Omental fat pad (tissue), 4 donors: Measurements from ENCODE around the gene MYO1B. TPM values are rescaled to one million over a fixed set of nuclear protein-coding genes. Genes with fewer than 3 reads are reported as not detected.
A peak's percentile ranks its signal among the peaks of the same experiment; 100 is the strongest.

ENCODE experiments used
- ATAC-seq: fragments of 150-250 bp; one replicate; pipeline ENCODE4 v1.9.1; 2016; ENCODE audit warnings: mild to moderate bottlenecking, moderate library complexity; ENCODE audit not compliant: low FRiP score
- DNase-seq: peaks from one replicate; pipeline ENCODE4 v3.0.0-alpha.2; 2019; ENCODE audit warnings: low spot score
- total RNA-seq, 4 donors: library from RNA; depleted of rRNA; stranded (reverse); fragments of >200 nt; gene quantifications; one replicate each; pipeline ENCODE4 v1.1.0, GENCODE V29; 2016
- TF ChIP-seq, protein P1 (sequence below), 3 donors: fragments of 450-650 bp; IDR thresholded peaks; one replicate each; pipeline ENCODE4 v1.5.1; 2016 to 2017; ENCODE audit warnings: antibody characterized with exemption in 3 of 3, mild to moderate bottlenecking in 3 of 3, moderate library complexity in 2 of 3

The MYO1B gene
- total RNA-seq, 4 donors from 2014 or later = 37.7 to 118 (median 59.8) TPM

DNA sequence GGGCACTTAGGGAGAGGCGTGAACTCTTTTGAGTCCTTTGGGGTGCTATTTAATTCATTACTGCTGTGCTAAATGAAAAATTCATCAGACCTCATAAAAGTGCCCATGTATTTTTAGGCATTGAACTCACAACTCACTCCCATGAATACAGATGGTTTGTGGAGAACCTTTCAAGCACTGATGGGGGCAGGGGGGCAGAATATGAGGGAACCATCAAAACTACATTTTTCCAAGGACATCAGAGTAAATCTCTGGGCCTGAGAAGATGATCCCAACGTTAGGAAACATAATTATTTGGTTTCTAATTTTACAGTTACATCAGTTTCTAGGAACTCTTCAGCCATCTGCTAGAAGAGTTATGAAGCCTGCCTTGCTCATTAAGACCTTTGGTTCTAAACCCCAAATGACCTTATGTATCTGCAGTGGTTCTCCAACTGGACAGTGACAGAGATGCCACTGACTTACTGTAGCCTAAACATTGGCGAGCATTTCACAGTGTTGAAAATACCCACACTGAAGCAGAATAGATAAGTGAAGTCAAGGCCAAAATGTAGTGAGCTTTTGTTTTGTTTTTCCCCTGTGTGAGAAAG is 90.8 kb downstream of the MYO1B start:
- ATAC-seq (no peak), DNase-seq (no peak)
- TF ChIP-seq, protein P1, sequence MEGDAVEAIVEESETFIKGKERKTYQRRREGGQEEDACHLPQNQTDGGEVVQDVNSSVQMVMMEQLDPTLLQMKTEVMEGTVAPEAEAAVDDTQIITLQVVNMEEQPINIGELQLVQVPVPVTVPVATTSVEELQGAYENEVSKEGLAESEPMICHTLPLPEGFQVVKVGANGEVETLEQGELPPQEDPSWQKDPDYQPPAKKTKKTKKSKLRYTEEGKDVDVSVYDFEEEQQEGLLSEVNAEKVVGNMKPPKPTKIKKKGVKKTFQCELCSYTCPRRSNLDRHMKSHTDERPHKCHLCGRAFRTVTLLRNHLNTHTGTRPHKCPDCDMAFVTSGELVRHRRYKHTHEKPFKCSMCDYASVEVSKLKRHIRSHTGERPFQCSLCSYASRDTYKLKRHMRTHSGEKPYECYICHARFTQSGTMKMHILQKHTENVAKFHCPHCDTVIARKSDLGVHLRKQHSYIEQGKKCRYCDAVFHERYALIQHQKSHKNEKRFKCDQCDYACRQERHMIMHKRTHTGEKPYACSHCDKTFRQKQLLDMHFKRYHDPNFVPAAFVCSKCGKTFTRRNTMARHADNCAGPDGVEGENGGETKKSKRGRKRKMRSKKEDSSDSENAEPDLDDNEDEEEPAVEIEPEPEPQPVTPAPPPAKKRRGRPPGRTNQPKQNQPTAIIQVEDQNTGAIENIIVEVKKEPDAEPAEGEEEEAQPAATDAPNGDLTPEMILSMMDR (IDR thresholded peaks at IDR 0.05) = no peak

DNA sequence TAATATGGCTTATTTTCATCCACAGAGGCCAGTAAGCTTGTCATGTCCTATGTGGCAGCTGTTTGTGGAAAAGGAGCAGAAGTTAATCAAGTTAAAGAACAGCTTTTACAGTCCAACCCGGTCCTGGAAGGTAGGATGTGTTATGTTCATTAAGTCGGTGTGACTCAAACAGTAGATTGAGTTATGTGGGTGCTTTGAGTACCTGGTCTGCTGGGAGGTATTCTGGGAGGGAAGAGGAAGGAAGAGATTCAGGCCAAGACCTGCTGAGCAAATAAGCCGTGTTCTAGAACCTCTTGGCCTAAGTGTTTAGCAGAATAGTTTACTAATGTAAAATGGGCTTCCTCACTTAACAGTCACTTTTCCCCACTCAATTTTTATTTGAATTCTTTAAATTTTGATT is 96.2 kb downstream of the MYO1B start:
- TF ChIP-seq, protein P1 (IDR thresholded peaks at IDR 0.05) = no peak

DNA sequence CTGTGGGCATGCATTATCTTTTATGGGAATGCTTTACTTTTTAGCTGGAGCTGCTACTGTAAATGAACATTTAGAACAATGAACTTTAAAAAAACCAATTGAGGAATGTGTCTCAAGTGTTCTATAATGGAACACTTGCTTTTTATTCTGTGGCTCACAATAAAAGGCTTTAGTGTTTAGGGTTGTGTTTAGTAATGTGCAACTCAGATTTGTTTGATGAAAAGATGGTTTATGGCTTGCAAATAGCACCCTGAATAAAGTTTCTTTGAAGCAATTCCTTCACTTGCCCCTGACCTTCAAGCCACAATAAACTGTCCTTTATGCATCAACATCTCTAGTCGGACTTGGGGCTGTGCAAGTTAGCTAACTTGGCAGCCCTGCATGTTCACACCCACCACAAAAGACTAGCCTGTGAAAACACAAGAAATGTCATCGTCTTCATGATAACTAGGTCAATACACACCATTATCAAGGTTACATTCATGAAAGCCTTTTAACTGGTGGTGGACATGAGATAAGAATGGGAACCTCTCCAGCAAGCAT is 98.7 kb downstream of the MYO1B start:
- TF ChIP-seq, protein P1 (IDR thresholded peaks at IDR 0.05) = no peak
- no peak for DNase-seq
- no peak for ATAC-seq

More for the DNA sequence above, 96.2 kb downstream of the MYO1B start:
- DNase-seq (no peak), ATAC-seq (no peak)

DNA sequence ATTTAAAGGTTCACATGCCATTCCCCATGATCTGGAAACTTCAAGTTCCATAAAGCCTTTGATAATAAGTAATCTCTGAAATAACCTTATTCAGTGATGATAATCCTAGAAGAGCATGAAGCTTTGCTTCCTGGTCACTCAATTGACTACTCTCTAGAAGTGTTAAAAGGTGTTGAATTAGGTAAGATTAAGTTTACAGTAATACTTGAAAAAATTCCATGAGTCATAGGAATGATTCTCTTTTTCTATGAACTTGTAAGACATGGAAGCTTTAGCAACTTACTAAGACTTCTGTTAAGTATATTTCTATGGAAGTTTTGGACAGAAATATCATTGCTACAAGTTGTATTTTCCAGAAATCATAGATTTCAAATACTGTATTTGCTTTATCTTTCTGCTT is 100.6 kb downstream of the MYO1B start:
- TF ChIP-seq, protein P1 (IDR thresholded peaks at IDR 0.05) = no peak
- no peak for DNase-seq
- ATAC-seq = peak; percentile 79

DNA sequence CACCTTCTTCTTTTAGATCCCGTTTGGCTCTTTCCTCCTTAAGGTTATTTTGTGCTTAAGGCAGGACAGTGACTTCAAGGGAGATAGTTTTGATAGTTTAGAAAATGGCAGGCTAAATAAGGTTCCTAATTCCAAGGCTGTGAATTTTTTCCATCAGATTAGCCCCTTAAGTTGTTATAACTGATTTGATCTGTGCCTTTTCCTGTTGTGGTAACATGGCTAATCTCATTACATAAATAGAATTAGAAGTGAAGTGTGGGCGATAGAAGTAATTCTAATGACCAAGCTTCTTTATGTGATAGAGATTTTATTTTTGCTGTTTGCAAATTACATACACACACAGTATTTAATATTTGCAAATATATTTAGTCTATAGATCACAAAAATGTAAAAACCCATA is 102.0 kb downstream of the MYO1B start:
- DNase-seq (no peak), ATAC-seq (no peak)
- TF ChIP-seq, protein P1 (IDR thresholded peaks at IDR 0.05) = no peak

DNA sequence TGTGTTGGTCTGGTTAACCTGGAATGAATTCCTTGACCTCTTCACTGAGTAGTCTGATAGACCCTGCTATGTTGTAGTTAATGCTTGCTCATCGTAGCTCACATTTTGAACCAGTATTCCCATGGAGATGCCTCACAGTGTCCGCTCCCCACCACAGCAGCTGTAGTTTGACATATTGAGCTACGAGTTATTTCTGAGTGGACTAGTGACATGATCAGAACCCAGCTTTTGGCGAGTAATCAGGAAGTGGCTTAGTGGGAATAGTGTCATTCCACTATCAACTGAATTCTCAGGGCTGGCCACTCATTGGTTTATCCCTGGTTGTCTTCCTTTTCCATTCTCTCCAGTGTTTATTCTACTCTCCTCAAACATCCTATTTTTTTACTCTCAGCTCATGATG is 102.7 kb downstream of the MYO1B start:
- DNase-seq (no peak), ATAC-seq (no peak)
- TF ChIP-seq, protein P1 (IDR thresholded peaks at IDR 0.05) = no peak

DNA sequence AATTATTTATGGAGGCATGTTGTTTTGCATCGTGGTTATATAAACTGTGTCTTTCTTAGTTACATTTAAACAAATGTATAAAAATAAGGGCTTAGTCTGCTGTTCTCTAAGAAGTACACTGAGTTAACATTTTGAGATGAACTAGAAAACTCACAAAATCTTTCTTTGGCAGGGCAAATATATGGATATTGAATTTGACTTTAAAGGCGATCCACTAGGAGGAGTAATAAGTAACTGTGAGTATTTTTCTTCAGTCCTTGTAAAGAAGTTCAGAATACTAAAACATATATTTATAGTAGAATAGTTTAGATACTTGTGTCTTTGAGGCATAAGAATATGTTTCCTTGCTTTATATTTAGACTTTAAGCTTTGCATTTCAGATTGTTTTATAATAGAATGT is 104.8 kb downstream of the MYO1B start:
- TF ChIP-seq, protein P1 (IDR thresholded peaks at IDR 0.05) = no peak
- DNase-seq = no peak
- ATAC-seq = no peak
